ENCODE results near the gene CPLX1. TPM values are rescaled to one million over a fixed set of nuclear protein-coding genes. Genes with fewer than 3 reads are reported as not detected.

The CPLX1 gene
- total RNA-seq, 1 donor, result not detected

GRCh38 chr4:855880-856224 is 29.9 kb upstream of the CPLX1 start:
- Histone ChIP-seq H3K4me1 (ENCODE audit: insufficient read depth, low read length) (no peaks in the 10 kb centered on the region), H3K79me2 (ENCODE audit: insufficient read depth, low read length) (no peaks in the 10 kb centered on the region), H3K27me3 (ENCODE audit: insufficient read depth, low read length) (no peaks in the 10 kb centered on the region), H2AFZ (ENCODE audit: low read length) (no peak overlapping the region), H3K4me2 (ENCODE audit: insufficient read depth, low read length) (no peak overlapping the region), H3K27ac (ENCODE audit: low read depth, low read length) (no peak overlapping the region), H3K4me3 (ENCODE audit: insufficient read depth, low read length) (no peak overlapping the region), H3K9me3 (ENCODE audit: low read depth, low read length) (no peaks in the 10 kb centered on the region), H3K36me3 (ENCODE audit: insufficient read depth, low read length) (peaks cover 44% of the 10 kb centered on the region), H4K20me1 (ENCODE audit: insufficient read depth, low read length) (peaks cover 4% of the 10 kb centered on the region)
- no peak for TF ChIP-seq CTCF (IDR thresholded peaks at IDR 0.05; ENCODE audit: extremely low read depth, low read depth, low read length)
- no peak for DNase-seq (ENCODE audit: insufficient read length, low spot score, missing footprints)

- no peak for TF ChIP-seq CTCF (IDR thresholded peaks at IDR 0.05; ENCODE audit: extremely low read depth, low read depth, low read length)
- peaks cover 4% of the 10 kb centered on the region for H4K20me1 ChIP-seq (ENCODE audit: insufficient read depth, low read length)
- H3K9me3 ChIP-seq (ENCODE audit: low read depth, low read length), result no peaks in the 10 kb centered on the region
- H2AFZ ChIP-seq (ENCODE audit: low read length), result no peak overlapping the region
- no peaks in the 10 kb centered on the region for H3K4me1 ChIP-seq (ENCODE audit: insufficient read depth, low read length)
- no peak overlapping the region for H3K4me3 ChIP-seq (ENCODE audit: insufficient read depth, low read length)
- peaks cover 41% of the 10 kb centered on the region for H3K36me3 ChIP-seq (ENCODE audit: insufficient read depth, low read length)
- peak; percentile 25 for DNase-seq (ENCODE audit: insufficient read length, low spot score, missing footprints)
- H3K79me2 ChIP-seq (ENCODE audit: insufficient read depth, low read length), result no peaks in the 10 kb centered on the region
- H3K27ac ChIP-seq (ENCODE audit: low read depth, low read length), result no peak overlapping the region
- H3K27me3 ChIP-seq (ENCODE audit: insufficient read depth, low read length), result no peaks in the 10 kb centered on the region
- H3K4me2 ChIP-seq (ENCODE audit: insufficient read depth, low read length), result no peak overlapping the region
Measured at GRCh38 chr4:854356-854755, 28.4 kb upstream of the CPLX1 start.

- Histone ChIP-seq H2AFZ (ENCODE audit: low read length) (no peak overlapping the region), H3K4me2 (ENCODE audit: insufficient read depth, low read length) (no peak overlapping the region), H3K27ac (ENCODE audit: low read depth, low read length) (no peak overlapping the region), H3K36me3 (ENCODE audit: insufficient read depth, low read length) (peaks cover 31% of the 10 kb centered on the region), H3K27me3 (ENCODE audit: insufficient read depth, low read length) (no peaks in the 10 kb centered on the region), H3K4me3 (ENCODE audit: insufficient read depth, low read length) (no peak overlapping the region), H3K4me1 (ENCODE audit: insufficient read depth, low read length) (no peaks in the 10 kb centered on the region), H3K9me3 (ENCODE audit: low read depth, low read length) (no peaks in the 10 kb centered on the region), H4K20me1 (ENCODE audit: insufficient read depth, low read length) (peaks cover 4% of the 10 kb centered on the region), H3K79me2 (ENCODE audit: insufficient read depth, low read length) (no peaks in the 10 kb centered on the region)
- DNase-seq (ENCODE audit: insufficient read length, low spot score, missing footprints), result peak; percentile 81
- no peak for TF ChIP-seq CTCF (IDR thresholded peaks at IDR 0.05; ENCODE audit: extremely low read depth, low read depth, low read length)
Measured at GRCh38 chr4:853416-853781, 27.5 kb upstream of the CPLX1 start.

- DNase-seq (ENCODE audit: insufficient read length, low spot score, missing footprints), result peak; percentile 75
- no peak overlapping the region for H2AFZ ChIP-seq (ENCODE audit: low read length)
- peaks cover 17% of the 10 kb centered on the region for H3K36me3 ChIP-seq (ENCODE audit: insufficient read depth, low read length)
- H3K27ac ChIP-seq (ENCODE audit: low read depth, low read length), result no peak overlapping the region
- H3K4me2 ChIP-seq (ENCODE audit: insufficient read depth, low read length), result no peak overlapping the region
- no peaks in the 10 kb centered on the region for H3K79me2 ChIP-seq (ENCODE audit: insufficient read depth, low read length)
- H4K20me1 ChIP-seq (ENCODE audit: insufficient read depth, low read length), result peaks cover 3% of the 10 kb centered on the region
- H3K27me3 ChIP-seq (ENCODE audit: insufficient read depth, low read length), result no peaks in the 10 kb centered on the region
- no peaks in the 10 kb centered on the region for H3K9me3 ChIP-seq (ENCODE audit: low read depth, low read length)
- no peak overlapping the region for H3K4me3 ChIP-seq (ENCODE audit: insufficient read depth, low read length)
- no peaks in the 10 kb centered on the region for H3K4me1 ChIP-seq (ENCODE audit: insufficient read depth, low read length)
- no peak for TF ChIP-seq CTCF (IDR thresholded peaks at IDR 0.05; ENCODE audit: extremely low read depth, low read depth, low read length)
Measured at GRCh38 chr4:851701-852430, 25.9 kb upstream of the CPLX1 start.

Data from osteoblast (primary cell).